Measurements from ENCODE around the gene EML5.
A peak's percentile ranks its signal among the peaks of the same experiment; 100 is the strongest.

The EML5 gene

DNA sequence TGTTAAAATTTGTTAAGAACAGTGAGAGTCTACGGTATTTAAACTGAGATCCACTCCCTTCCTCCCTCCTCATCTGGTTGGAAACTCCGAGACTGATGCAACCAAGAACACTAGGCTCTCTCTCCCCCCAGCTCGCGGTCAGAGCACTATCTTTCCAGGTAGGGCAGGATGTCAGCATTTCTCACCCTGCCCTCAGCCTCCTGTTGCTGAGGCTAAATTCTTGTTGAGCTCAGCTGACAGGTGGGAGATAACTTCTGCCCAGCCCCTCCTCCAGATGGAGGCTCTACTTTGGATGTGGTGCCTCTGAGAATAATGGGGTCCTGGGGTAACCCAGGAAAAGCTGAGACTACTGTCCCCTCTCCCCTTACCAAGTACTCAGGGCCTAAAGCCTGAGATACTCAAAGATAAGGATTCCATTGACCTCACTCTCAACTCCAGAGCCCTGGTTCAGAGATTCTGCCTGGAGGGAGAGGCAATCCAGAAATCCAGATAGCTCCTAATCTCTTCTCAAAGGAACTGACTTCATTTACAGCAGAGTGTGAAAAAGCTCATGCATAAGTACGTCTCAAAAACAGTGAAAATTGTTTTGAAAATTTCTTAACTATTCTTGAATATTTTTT is 110.1 kb downstream of the EML5 start:
- no peak for DNase-seq (ENCODE audit: low read depth)
- TF ChIP-seq, protein P1, sequence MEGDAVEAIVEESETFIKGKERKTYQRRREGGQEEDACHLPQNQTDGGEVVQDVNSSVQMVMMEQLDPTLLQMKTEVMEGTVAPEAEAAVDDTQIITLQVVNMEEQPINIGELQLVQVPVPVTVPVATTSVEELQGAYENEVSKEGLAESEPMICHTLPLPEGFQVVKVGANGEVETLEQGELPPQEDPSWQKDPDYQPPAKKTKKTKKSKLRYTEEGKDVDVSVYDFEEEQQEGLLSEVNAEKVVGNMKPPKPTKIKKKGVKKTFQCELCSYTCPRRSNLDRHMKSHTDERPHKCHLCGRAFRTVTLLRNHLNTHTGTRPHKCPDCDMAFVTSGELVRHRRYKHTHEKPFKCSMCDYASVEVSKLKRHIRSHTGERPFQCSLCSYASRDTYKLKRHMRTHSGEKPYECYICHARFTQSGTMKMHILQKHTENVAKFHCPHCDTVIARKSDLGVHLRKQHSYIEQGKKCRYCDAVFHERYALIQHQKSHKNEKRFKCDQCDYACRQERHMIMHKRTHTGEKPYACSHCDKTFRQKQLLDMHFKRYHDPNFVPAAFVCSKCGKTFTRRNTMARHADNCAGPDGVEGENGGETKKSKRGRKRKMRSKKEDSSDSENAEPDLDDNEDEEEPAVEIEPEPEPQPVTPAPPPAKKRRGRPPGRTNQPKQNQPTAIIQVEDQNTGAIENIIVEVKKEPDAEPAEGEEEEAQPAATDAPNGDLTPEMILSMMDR (IDR thresholded peaks at IDR 0.05; ENCODE audit: control insufficient read depth, insufficient read depth, low read depth, low read length, missing control alignments): no peak
- no peak overlapping the region for H3K4me3 ChIP-seq (ENCODE audit: control insufficient read depth, low read depth, low read length)

DNA sequence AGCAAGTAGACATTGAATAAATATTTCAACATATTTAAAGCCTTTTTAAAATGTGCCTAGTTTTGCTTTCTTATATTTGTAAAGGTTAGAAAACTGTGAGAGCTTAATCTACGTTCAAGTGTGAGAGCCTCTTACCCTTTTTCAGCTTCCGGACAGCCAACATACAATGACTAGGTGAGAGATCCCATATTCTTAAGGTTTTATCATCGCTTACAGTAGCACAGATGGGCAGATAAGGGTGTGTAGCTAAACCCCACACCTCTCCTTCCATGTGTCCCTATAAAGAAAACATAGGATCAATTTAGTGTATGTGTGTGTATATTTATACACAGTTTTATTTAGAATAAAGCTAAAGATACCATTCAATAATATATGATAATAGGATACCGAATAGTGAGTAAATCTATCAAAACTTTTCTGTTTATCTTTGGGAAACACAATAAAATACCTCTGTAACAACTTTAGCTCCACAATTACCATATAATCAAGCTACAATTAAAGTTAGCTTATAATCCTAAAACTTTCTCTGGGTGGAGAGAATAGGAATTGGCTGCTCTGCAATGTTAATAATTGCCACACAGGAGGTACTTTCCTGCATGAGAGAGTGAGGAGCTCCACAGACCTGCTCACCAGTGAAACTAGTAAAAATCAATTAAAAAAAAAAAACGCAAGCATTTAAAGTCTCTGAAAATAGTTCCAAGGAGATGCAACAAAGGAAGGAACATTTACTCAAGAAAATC is 110.8 kb downstream of the EML5 start:
- no peak for DNase-seq (ENCODE audit: low read depth)
- TF ChIP-seq, protein P1 (IDR thresholded peaks at IDR 0.05; ENCODE audit: control insufficient read depth, insufficient read depth, low read depth, low read length, missing control alignments): no peak
- no peak overlapping the region for H3K4me3 ChIP-seq (ENCODE audit: control insufficient read depth, low read depth, low read length)

DNA sequence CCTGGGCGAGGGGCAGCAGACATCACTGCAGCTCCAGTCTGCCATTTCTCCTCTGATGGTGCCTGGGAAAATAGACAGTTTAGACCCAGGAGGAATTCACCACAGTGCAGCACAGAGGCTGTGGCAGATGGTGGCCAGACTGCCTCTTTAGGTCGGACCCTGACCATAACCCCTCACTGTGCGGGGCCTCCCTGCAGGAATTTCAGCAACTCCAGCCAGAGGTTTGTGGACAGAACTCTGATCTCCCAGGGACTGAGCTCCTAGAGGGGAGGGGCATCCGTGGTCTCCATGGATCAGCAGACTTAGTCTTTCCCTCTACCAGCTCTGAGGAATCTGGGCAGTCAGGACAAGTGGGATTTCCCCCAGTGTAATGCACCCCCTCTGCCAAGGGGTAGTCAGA is 123.4 kb downstream of the EML5 start:
- TF ChIP-seq, protein P1 (IDR thresholded peaks at IDR 0.05; ENCODE audit: control insufficient read depth, insufficient read depth, low read depth, low read length, missing control alignments): no peak
- H3K4me3 ChIP-seq (ENCODE audit: control insufficient read depth, low read depth, low read length): no peak overlapping the region
- DNase-seq (ENCODE audit: low read depth): no peak

DNA sequence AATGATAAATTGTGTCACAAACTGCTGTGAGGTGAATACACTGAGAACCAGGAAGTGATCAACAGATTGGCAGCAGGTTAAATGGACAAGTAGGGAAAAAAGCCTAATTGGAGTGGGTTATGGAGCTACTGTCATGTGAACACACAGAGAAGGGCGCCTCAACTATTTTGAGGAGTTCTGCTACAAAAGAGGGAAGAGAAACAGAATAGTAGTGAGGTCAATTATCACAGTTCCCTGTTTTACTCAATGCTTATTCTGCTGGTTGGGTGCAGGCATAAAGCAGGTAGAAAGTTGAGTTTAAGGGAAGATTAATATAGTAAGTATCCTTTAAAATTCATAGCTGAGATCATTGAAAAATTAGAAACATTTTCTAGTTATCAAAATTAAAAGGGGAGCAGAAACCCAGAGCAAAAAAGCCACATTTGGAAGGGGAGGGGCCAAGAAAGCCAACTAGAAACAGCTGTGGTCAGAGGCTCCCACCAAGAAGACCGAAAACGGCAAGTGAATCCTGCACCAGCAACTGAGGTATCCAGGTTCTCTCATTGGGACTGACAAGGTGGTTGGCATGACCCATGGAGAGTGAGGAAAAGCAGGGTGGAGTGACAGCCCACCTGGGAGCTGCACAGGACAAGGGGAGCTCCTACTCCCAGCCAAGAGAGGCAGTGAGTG is 124.2 kb downstream of the EML5 start:
- TF ChIP-seq, protein P1 (IDR thresholded peaks at IDR 0.05; ENCODE audit: control insufficient read depth, insufficient read depth, low read depth, low read length, missing control alignments): no peak
- DNase-seq (ENCODE audit: low read depth): no peak
- no peak overlapping the region for H3K4me3 ChIP-seq (ENCODE audit: control insufficient read depth, low read depth, low read length)

DNA sequence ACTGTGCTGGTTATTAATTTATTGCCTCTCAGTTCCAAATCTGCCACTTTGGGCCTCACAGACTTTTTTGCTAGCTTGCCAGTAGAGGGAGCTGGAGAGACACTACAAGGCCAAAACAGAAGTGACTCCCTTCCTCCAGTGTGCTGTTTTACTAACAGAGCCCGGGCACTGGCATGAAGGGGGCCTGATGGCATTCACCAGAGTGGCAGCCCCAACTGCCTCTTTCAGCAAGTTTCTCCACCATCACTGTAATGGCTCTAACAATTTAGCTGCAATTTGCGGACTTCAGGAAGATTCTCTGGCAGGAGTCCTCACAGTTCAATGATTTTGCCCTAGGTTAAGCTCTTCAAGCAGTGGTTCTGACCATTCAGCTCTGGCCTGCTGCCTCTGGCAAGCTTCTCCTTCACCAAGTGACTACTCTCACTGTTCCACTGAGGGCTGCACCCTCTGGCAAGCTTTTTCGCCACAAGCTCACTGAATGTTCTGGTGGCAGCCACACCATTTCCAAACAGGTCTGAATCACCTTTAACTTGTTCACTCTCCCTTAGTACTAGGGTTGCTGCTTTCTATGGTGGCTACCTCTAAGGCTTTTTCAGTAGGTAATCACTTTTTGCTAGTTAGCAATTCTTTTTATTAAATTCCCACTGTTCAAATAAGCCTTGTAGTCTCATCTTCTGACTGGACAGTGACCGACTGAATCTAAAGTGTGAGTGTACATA is 125.0 kb downstream of the EML5 start:
- TF ChIP-seq, protein P1 (IDR thresholded peaks at IDR 0.05; ENCODE audit: control insufficient read depth, insufficient read depth, low read depth, low read length, missing control alignments): peak; percentile 87
- DNase-seq (ENCODE audit: low read depth): peak; percentile 41
- no peak overlapping the region for H3K4me3 ChIP-seq (ENCODE audit: control insufficient read depth, low read depth, low read length)

DNA sequence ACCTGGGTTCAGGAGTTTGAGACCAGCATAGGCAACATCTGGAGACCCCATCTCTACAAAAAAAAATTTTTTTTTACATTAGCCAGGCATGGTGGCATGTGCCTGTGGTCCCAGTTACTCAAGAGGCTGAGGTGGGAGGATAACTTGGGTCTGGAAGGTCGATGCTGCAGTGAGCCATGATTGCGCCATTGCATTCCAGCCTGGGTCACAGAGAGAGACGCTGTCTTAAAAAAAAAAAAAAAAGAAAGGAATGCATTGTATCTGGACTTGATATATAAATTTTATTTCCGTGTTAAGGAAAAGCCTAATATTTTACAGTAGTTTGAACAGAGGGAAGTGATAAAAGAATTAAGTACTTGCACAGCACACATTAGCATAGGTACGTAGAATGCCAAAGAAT is 132.7 kb downstream of the EML5 start:
- H3K4me3 ChIP-seq (ENCODE audit: control insufficient read depth, low read depth, low read length): no peak overlapping the region
- DNase-seq (ENCODE audit: low read depth): peak; percentile 11
- TF ChIP-seq, protein P1 (IDR thresholded peaks at IDR 0.05; ENCODE audit: control insufficient read depth, insufficient read depth, low read depth, low read length, missing control alignments): no peak
